HL-60 (cell line): ENCODE measurements around the gene RER1.

ENCODE experiments used
- GABPA ChIP-seq: IDR thresholded peaks from 2 replicates; pipeline ENCODE4 v1.6.1; 2012; ENCODE audit warnings: low read depth
- POLR2AphosphoS5 ChIP-seq: IDR thresholded peaks from 2 replicates; pipeline ENCODE4 v1.6.1; 2012; ENCODE audit warnings: low read depth
- SPI1 ChIP-seq: IDR thresholded peaks from 2 replicates; pipeline ENCODE4 v1.6.1; 2012; ENCODE audit warnings: low read depth, mild to moderate bottlenecking, borderline replicate concordance
- TF ChIP-seq, protein P1 (sequence below): IDR thresholded peaks from one replicate; pipeline ENCODE4 v1.5.1; 2011; ENCODE audit warnings: low read length, control low read depth, inconsistent platforms; ENCODE audit not compliant: insufficient read depth
- TF ChIP-seq, protein P2 (sequence below): IDR thresholded peaks from 2 replicates; pipeline ENCODE4 v1.6.1; 2012; ENCODE audit warnings: low read depth; ENCODE audit not compliant: insufficient replicate concordance

DNA sequence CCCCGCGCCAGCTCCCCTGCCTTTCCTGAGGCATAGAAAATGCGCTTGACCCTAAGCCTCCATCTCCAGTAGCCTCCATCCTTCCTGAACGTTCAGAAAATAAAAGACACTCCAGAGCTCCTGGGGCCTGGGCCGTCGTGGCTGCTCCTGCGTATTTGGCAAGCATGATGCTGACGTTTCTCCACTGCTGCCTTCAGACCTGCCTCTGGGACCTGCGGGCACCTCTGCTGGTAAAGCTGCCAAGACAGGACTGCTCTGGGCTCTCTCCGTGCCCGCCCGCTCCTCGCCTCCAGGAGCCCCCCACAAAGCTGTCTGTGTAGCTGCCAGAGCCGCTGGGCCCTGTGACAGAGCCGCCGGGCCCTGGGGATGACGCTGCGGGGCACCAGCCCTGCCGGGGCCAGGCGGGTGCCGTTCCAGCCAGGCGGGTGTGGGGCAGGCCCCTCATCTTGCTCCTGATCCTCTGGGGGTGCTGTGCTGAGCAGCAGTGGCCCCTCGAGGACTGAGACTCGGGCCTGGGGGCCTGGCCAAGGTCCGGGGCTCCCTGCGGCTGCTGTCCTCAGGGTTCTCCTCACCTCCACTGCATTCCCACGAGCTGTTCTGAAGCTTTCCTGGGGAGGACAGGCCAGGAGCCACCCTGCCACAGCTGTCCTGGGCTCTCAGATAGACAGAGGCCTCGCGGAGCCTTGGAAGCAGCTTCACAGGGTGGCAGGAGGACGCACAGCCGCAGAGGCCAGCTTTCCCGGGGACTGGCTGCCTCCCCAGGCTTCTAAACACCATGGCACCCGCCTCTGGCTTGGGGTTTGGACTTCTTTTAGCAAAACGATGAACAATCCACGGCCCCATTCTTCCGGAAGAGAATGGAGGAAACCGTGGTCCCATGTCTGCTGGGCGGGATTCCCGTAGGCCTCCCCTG, 48.4 kb upstream of the RER1 start:
- TF ChIP-seq, protein P1, sequence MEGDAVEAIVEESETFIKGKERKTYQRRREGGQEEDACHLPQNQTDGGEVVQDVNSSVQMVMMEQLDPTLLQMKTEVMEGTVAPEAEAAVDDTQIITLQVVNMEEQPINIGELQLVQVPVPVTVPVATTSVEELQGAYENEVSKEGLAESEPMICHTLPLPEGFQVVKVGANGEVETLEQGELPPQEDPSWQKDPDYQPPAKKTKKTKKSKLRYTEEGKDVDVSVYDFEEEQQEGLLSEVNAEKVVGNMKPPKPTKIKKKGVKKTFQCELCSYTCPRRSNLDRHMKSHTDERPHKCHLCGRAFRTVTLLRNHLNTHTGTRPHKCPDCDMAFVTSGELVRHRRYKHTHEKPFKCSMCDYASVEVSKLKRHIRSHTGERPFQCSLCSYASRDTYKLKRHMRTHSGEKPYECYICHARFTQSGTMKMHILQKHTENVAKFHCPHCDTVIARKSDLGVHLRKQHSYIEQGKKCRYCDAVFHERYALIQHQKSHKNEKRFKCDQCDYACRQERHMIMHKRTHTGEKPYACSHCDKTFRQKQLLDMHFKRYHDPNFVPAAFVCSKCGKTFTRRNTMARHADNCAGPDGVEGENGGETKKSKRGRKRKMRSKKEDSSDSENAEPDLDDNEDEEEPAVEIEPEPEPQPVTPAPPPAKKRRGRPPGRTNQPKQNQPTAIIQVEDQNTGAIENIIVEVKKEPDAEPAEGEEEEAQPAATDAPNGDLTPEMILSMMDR: no peak
- TF ChIP-seq POLR2AphosphoS5: no peak
- TF ChIP-seq GABPA: no peak
- TF ChIP-seq, protein P2, sequence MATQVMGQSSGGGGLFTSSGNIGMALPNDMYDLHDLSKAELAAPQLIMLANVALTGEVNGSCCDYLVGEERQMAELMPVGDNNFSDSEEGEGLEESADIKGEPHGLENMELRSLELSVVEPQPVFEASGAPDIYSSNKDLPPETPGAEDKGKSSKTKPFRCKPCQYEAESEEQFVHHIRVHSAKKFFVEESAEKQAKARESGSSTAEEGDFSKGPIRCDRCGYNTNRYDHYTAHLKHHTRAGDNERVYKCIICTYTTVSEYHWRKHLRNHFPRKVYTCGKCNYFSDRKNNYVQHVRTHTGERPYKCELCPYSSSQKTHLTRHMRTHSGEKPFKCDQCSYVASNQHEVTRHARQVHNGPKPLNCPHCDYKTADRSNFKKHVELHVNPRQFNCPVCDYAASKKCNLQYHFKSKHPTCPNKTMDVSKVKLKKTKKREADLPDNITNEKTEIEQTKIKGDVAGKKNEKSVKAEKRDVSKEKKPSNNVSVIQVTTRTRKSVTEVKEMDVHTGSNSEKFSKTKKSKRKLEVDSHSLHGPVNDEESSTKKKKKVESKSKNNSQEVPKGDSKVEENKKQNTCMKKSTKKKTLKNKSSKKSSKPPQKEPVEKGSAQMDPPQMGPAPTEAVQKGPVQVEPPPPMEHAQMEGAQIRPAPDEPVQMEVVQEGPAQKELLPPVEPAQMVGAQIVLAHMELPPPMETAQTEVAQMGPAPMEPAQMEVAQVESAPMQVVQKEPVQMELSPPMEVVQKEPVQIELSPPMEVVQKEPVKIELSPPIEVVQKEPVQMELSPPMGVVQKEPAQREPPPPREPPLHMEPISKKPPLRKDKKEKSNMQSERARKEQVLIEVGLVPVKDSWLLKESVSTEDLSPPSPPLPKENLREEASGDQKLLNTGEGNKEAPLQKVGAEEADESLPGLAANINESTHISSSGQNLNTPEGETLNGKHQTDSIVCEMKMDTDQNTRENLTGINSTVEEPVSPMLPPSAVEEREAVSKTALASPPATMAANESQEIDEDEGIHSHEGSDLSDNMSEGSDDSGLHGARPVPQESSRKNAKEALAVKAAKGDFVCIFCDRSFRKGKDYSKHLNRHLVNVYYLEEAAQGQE: no peak
- no peak for TF ChIP-seq SPI1
